Mesothelial cell of epicardium (in vitro differentiated cells): Measurements from ENCODE around the gene MACROD2. TPM values are rescaled to one million over a fixed set of nuclear protein-coding genes. Genes with fewer than 3 reads are reported as not detected.
A peak's percentile ranks its signal among the peaks of the same experiment; 100 is the strongest.

Source experiments
- DNase-seq, 2 experiments: peaks; one replicate each; pipeline ENCODE4 v3.0.0; 2021; ENCODE audit warnings: low spot score in 2 of 2; ENCODE audit not compliant: unreplicated experiment in 2 of 2
- H3K27ac Mint-ChIP-seq: 2 replicates; pipeline ENCODE4 v1.8.0; 2021; ENCODE audit warnings: mixed read lengths
- H3K27me3 Mint-ChIP-seq: 2 replicates; pipeline ENCODE4 v1.8.0; 2021; ENCODE audit warnings: low read depth, mixed read lengths
- H3K36me3 Mint-ChIP-seq: 2 replicates; pipeline ENCODE4 v1.8.0; 2021; ENCODE audit warnings: mixed read lengths
- H3K4me1 Mint-ChIP-seq: 2 replicates; pipeline ENCODE4 v1.8.0; 2021; ENCODE audit warnings: mixed read lengths
- H3K4me3 Mint-ChIP-seq: 2 replicates; pipeline ENCODE4 v1.8.0; 2021; ENCODE audit warnings: mild to moderate bottlenecking, moderate library complexity, mixed read lengths
- H3K9me3 Mint-ChIP-seq: 2 replicates; pipeline ENCODE4 v1.8.0; 2021; ENCODE audit warnings: mixed read lengths
- total RNA-seq: library from RNA; stranded (reverse); gene quantifications from 3 replicates; pipeline ENCODE4 v1.2.1, GENCODE V29; 2021
- TF ChIP-seq, protein P1 (sequence below): fragments of 200-600 bp; sonication (generic); IDR thresholded peaks from one replicate; pipeline ENCODE4 v1.5.0; 2021; ENCODE audit warnings: antibody characterized with exemption; ENCODE audit not compliant: unreplicated experiment

Gene MACROD2
- total RNA-seq, 1 donor from 2014 or later: 10.0 TPM

DNA sequence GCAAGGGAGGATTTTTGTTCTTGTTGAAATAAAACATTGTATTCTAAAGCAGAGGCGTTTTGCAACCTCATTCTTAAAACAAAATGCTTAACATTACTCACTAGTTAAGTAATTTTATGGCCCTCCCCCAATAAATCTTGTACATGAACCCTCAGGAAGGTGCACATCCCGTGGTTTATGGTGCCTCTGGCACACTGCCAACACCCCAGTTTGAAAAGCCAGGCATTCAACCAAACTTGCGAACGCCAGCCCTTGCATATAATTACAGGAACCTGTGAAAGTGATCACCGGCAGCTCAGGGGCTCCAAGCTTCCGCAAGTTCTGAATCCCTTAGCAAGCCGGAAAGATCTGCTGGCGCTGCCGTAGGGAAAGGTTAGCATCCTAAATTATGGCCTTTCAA, 1451.1 kb downstream of the MACROD2 start:
- H3K4me1 Mint-ChIP-seq: peaks cover 25% of the 10 kb centered on the region
- H3K4me3 Mint-ChIP-seq: no peak overlapping the region
- TF ChIP-seq, protein P1, sequence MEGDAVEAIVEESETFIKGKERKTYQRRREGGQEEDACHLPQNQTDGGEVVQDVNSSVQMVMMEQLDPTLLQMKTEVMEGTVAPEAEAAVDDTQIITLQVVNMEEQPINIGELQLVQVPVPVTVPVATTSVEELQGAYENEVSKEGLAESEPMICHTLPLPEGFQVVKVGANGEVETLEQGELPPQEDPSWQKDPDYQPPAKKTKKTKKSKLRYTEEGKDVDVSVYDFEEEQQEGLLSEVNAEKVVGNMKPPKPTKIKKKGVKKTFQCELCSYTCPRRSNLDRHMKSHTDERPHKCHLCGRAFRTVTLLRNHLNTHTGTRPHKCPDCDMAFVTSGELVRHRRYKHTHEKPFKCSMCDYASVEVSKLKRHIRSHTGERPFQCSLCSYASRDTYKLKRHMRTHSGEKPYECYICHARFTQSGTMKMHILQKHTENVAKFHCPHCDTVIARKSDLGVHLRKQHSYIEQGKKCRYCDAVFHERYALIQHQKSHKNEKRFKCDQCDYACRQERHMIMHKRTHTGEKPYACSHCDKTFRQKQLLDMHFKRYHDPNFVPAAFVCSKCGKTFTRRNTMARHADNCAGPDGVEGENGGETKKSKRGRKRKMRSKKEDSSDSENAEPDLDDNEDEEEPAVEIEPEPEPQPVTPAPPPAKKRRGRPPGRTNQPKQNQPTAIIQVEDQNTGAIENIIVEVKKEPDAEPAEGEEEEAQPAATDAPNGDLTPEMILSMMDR: no peak
- H3K27ac Mint-ChIP-seq: peak overlapping the region; percentile 50
- peak; percentile 35 to 66 for DNase-seq
- H3K36me3 Mint-ChIP-seq: no peaks in the 10 kb centered on the region
- H3K9me3 Mint-ChIP-seq: no peaks in the 10 kb centered on the region
- no peaks in the 10 kb centered on the region for H3K27me3 Mint-ChIP-seq

DNA sequence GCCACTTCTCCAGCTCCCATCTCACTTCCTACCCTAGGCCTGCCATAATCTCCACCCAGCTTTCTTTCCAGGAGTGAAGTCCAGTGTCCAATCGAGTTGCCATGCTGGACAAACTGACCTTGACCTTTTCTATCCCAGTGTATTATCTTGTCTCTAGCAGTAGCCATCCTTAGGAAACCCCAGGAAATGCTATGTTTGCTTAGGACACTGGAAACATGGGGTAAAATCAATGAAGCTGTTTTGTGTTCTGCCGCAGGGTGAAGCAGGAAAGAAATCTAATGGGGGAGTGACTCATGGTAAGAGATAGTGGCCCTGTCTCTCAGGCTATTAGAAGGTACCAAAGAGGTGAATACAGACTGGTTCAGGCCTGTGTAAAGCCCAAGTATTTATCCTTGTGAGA, 1452.2 kb downstream of the MACROD2 start:
- Mint-ChIP-seq H3K27ac (no peak overlapping the region), H3K4me1 (peaks cover 36% of the 10 kb centered on the region), H3K4me3 (no peak overlapping the region), H3K9me3 (no peaks in the 10 kb centered on the region), H3K27me3 (no peaks in the 10 kb centered on the region), H3K36me3 (no peaks in the 10 kb centered on the region)
- DNase-seq: no peak
- TF ChIP-seq, protein P1: no peak

- TF ChIP-seq, protein P1: no peak
- Mint-ChIP-seq H3K4me1 (peaks cover 48% of the 10 kb centered on the region), H3K9me3 (no peaks in the 10 kb centered on the region), H3K27me3 (no peaks in the 10 kb centered on the region), H3K27ac (no peak overlapping the region), H3K4me3 (no peak overlapping the region), H3K36me3 (no peaks in the 10 kb centered on the region)
- no peak for DNase-seq
Observed at GRCh38 chr20:15449061-15449460, 1453.7 kb downstream of the MACROD2 start.

DNA sequence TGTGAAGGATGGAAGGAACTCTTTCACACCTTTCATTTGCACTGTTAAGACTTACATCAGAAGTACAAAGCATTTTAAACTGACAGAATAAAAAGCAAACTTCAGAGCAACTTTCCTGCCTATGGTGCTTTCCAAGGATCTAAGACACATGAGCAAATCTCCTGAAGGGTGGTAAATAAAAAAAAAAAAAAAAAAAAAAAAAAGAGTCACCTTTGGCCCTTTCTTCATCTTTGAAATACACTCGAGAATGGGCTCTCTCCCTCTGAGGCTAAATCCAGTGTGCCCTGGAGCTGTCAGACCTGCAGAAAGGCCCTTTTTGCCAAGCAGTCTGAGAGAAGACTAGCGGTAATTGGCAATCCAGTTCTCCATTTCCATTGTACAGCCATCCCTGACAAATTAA, 1455.9 kb downstream of the MACROD2 start:
- no peaks in the 10 kb centered on the region for H3K9me3 Mint-ChIP-seq
- peaks cover 60% of the 10 kb centered on the region for H3K4me1 Mint-ChIP-seq

DNA sequence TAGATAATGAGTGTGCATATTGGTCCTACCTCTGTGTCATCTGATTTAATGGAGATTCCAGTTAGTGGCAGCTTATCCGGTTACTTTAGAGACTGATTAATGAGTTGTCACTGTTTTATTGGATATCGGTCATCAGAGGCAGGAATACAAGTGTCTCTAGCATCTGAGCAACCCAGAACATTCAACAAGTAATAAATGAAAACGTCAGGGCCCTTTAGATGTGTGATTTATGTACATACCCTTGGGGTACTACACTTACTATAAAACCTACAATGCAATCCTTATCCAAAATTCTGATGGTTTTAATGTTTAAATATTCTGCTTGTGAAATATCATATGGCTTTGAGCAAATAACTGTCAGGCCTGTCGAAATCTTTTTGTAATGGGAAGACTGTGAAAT, 1460.0 kb downstream of the MACROD2 start:
- Mint-ChIP-seq H3K4me3 (no peak overlapping the region), H3K36me3 (no peaks in the 10 kb centered on the region)
- TF ChIP-seq, protein P1: no peak

More for the DNA sequence above, 1455.9 kb downstream of the MACROD2 start:
- Mint-ChIP-seq H3K36me3 (no peaks in the 10 kb centered on the region), H3K27ac (no peak overlapping the region), H3K4me3 (no peak overlapping the region), H3K27me3 (no peaks in the 10 kb centered on the region)
- no peak for DNase-seq
- TF ChIP-seq, protein P1: no peak

GRCh38 chr20:15461938-15462337, 1466.6 kb downstream of the MACROD2 start:
- Mint-ChIP-seq H3K4me3 (no peak overlapping the region), H3K9me3 (peaks cover 4% of the 10 kb centered on the region), H3K27ac (no peak overlapping the region), H3K4me1 (peaks cover 6% of the 10 kb centered on the region), H3K27me3 (no peaks in the 10 kb centered on the region), H3K36me3 (no peaks in the 10 kb centered on the region)
- DNase-seq: no peak
- TF ChIP-seq, protein P1: no peak

More for the DNA sequence above, 1460.0 kb downstream of the MACROD2 start:
- Mint-ChIP-seq H3K27ac (no peak overlapping the region), H3K4me1 (peaks cover 55% of the 10 kb centered on the region), H3K27me3 (no peaks in the 10 kb centered on the region), H3K9me3 (no peaks in the 10 kb centered on the region)
- DNase-seq: no peak
